Astrocyte of the spinal cord (primary cell): ENCODE data around the gene RBCK1.
"Not testable (repeated sequence)": the region's sequence is repeated elsewhere in the genome, so short reads cannot be mapped to it uniquely, and the experiment has no call there.

Experiments
- DNase-seq: peaks from one replicate; pipeline ENCODE4 v3.0.0; 2011; ENCODE audit warnings: low read depth, low spot score
- H3K4me3 ChIP-seq: 2 replicates; pipeline ENCODE4 v1.5.1; 2011; ENCODE audit warnings: low read depth, mild to moderate bottlenecking, low read length, moderate library complexity
- in situ Hi-C: cut with HindIII; loops from 2 replicates; pipeline ENCODE4 v1.10.0; 2017; ENCODE audit warnings: low sequenced_read_pairs
- TF ChIP-seq, protein P1 (sequence below): IDR thresholded peaks from 2 replicates; pipeline ENCODE4 v1.5.1; 2012; ENCODE audit warnings: low read depth, mild to moderate bottlenecking, low read length, inconsistent platforms

RBCK1 gene

DNA sequence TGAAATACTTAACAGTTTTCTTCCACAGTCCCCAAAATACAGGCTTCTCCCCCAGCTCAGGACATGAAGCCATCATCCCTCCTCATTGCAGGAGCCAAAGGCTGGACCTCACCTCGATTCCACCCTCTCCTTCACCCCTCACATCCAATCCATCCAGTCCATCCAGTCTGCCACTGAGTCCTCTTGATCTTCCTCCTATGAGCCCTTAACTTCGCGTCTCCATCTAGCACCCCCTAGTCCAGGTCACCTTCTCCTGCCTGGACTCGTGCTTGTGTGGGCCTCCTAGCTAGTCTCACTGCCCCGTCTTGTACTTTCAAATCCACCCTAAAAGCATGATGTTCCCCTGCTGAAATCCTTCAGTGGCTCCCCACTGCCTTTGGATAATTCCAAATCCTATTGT, 24.2 kb upstream of the RBCK1 start:
- TF ChIP-seq, protein P1, sequence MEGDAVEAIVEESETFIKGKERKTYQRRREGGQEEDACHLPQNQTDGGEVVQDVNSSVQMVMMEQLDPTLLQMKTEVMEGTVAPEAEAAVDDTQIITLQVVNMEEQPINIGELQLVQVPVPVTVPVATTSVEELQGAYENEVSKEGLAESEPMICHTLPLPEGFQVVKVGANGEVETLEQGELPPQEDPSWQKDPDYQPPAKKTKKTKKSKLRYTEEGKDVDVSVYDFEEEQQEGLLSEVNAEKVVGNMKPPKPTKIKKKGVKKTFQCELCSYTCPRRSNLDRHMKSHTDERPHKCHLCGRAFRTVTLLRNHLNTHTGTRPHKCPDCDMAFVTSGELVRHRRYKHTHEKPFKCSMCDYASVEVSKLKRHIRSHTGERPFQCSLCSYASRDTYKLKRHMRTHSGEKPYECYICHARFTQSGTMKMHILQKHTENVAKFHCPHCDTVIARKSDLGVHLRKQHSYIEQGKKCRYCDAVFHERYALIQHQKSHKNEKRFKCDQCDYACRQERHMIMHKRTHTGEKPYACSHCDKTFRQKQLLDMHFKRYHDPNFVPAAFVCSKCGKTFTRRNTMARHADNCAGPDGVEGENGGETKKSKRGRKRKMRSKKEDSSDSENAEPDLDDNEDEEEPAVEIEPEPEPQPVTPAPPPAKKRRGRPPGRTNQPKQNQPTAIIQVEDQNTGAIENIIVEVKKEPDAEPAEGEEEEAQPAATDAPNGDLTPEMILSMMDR, result no peak
- no peak overlapping the region for H3K4me3 ChIP-seq
- no peak for DNase-seq
- in situ Hi-C loops, result no loop called here

DNA sequence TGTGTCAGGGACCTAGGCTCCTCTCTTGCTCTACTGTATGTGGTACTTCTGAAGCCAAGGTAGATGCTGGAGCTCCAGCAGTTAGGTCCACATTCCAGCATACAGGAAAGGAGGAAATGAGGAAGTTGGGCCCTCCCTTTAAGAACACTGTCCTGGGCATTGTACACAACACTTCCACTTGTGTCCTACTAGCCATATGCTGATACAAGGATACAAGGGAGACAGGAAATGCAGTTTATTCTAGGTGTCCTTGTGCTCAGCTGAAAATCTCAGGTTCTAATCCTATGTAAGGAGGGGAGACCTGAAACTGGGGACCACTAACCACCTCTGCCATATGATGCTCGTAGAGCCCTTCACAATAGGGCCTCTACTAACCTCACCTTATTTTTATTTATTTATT, 23.4 kb upstream of the RBCK1 start:
- TF ChIP-seq, protein P1, result no peak
- no peak for DNase-seq
- in situ Hi-C loops, result no loop called here
- no peak overlapping the region for H3K4me3 ChIP-seq

DNA sequence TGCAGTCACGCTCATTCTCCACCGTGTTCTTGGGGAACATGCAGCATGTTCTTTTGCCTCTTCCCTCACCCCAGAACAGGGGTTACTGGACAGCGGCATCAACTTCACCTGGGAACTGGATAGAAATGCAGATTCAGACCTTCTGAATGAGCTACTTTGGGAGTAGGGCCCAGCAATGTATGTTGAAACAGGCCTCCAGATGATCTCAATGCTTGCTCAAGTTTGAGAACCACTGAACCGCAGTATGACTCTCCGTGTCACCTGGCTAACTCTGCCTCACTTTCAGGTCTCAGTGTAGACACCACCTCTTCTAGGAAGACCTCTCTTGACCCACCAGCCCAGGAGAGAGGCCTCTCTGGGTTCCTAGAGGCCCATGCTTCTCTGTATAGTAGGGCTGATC, 22.7 kb upstream of the RBCK1 start:
- in situ Hi-C loops, result no loop called here
- no peak for DNase-seq
- TF ChIP-seq, protein P1, result no peak
- H3K4me3 ChIP-seq, result no peak overlapping the region

DNA sequence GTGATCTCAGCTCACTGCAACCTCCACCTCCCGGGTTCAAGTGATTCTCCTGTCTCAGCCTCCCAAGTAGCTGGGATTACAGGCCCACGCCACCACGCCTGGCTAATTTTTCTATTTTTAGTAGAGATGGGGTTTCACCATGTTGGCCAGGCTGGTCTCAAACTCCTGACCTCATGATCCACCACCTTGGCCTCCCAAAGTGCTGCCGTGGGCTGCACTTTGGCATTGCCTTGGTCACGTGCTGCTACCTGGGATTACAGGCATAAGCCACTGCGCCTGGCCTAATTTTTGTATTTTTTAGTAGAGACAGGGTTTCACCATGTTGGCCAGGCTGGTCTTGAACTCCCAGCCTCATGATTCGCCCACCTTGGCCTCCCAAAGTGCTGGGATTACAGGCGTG, 21.5 kb upstream of the RBCK1 start:
- DNase-seq, H3K4me3 ChIP-seq, in situ Hi-C loops: not testable (repeated sequence)

DNA sequence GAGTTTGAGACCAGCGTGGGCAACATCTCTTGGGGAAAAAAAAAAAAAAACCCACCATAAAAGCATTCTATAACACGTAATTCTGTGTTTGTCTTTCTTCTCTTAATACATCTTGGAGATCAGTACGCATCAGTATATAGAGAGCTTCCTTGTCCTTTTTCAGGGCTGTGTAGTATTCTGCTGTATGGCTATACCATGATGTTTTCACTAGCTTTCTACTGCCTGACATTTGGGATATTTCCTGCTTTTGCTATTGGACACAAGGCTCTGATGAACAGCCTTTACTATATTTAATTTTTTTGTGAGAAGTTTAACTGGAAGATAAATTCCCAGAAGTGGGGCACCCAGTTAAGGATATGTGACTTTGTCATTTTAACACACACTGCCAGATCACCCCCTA, 20.6 kb upstream of the RBCK1 start:
- in situ Hi-C loops, result no loop called here
- DNase-seq, result no peak
- TF ChIP-seq, protein P1, result no peak

DNA sequence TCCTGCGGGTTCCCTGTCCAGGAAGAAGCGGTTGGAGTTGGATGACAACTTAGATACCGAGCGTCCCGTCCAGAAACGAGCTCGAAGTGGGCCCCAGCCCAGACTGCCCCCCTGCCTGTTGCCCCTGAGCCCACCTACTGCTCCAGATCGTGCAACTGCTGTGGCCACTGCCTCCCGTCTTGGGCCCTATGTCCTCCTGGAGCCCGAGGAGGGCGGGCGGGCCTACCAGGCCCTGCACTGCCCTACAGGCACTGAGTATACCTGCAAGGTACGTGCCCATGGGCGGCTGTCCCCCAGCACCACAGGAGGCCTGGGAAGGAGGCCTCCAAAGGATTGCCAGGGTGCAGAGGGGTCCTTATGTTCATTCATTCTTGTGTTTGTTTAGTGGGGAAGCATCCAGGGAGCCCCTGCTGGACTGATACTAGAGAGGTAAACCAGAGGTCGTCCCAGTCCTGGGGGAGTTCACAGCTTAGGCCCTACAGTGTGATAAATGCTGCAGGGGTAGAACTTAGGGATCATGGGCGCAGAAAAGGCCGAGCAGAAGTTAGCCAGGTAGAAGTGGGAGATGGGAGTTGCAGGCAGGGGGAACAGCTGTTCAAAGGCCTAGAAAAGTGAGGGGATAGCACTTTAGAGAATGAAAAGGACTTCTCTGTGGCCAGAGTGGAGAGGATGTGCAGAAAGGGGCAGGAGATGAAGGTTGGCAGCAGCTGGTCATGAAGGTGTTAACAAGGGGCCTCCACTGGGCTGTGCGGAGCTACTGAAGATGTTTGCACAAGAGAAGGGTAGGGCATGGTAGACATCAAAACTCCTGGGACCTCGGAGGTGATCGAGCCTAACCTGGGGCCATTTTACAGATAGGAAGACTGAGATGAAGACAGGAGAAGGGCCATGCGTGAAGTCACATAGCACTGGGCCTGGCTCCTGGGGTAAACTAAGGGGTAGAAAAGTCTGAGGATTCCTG, 19.8 kb upstream of the RBCK1 start:
- no peak for DNase-seq
- TF ChIP-seq, protein P1, result no peak
- in situ Hi-C loops, result no loop called here
- H3K4me3 ChIP-seq, result no peak overlapping the region

More for the DNA sequence above, 20.6 kb upstream of the RBCK1 start:
- no peak overlapping the region for H3K4me3 ChIP-seq

DNA sequence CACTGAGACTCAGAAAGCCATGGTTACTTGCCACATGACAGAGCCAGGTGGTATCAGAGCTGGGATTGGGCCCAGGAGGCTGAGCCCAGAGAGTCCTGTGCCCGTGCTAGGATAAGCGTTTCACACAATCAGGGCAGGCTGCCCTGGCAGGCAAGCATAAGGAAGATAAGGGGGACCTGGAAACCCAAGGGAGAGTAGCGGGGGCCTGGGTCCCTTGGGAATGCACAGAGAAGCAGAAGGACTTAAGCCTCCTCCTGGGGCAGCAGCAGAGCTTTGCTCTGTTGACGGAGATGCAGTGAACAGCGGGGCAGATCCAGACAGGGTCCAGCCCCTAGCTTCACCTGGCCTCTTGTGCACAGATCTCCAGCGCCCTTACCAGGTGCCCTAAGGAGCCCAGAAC, 18.9 kb upstream of the RBCK1 start:
- no peak overlapping the region for H3K4me3 ChIP-seq
- DNase-seq, result no peak
- TF ChIP-seq, protein P1, result no peak
- in situ Hi-C loops, result no loop called here
